GM12801 (cell line): Measurements from ENCODE around the gene ITPA.

ENCODE experiments used
- CTCF ChIP-seq: IDR thresholded peaks from one replicate; pipeline ENCODE4 v1.5.1; 2011; ENCODE audit warnings: control low read depth; ENCODE audit not compliant: insufficient read length; ENCODE audit errors: extremely low read depth

ITPA gene

GRCh38 chr20:3199976-3200755 is 9.1 kb upstream of the ITPA start:
- TF ChIP-seq CTCF, result no peak

- TF ChIP-seq CTCF, result no peak
These were observed 6.4 kb upstream of the ITPA start for GRCh38 chr20:3202965-3203314.

- TF ChIP-seq CTCF, result no peak
These were observed 5.8 kb upstream of the ITPA start for GRCh38 chr20:3203315-3204123.

GRCh38 chr20:3204124-3204794 is 5.0 kb upstream of the ITPA start, which contains the start of gene DDRGK1:
DDRGK1 (minus strand) TSS chr20:3204682; CDS start chr20:3204627, 55 bp downstream.
- TF ChIP-seq CTCF, result no peak

- no peak for TF ChIP-seq CTCF
These were observed 477 bp upstream of the ITPA start for GRCh38 chr20:3208786-3209256.

- no peak for TF ChIP-seq CTCF
These were observed 634 bp downstream of the ITPA start for GRCh38 chr20:3209946-3210317.

GRCh38 chr20:3210346-3210745 is 1.0 kb downstream of the ITPA start:
- TF ChIP-seq CTCF, result no peak
